ENCODE measurements around the gene ZNF777.

GRCh38 chr7:149432121-149432691 lies 28.7 kb downstream of the ZNF777 start:
- TF ChIP-seq CTCF (conservative IDR thresholded peaks at IDR 0.05) = no peak
- no peak for TF ChIP-seq ZFX (IDR thresholded peaks at IDR 0.05)

Data from C4-2B (cell line).